Measurements from ENCODE around the gene IL12A.
A peak's percentile ranks its signal among the peaks of the same experiment; 100 is the strongest.

Gene IL12A

GRCh38 chr3:159988617-159989271 is at the start of gene IL12A:
TSS of gene IL12A (plus strand) at chr3:159988835.
- no peaks in the 10 kb centered on the region for H3K9me3 ChIP-seq (ENCODE audit: severe bottlenecking)
- H3K27ac ChIP-seq (ENCODE audit: poor library complexity, severe bottlenecking): no peak within 1 kb of the TSS
- TF ChIP-seq CTCF (IDR thresholded peaks at IDR 0.05; ENCODE audit: poor library complexity, severe bottlenecking): peak; percentile 97
- peak within 1 kb of the TSS; percentile 56 for H3K4me3 ChIP-seq (ENCODE audit: severe bottlenecking)
- no peaks in the 10 kb centered on the region for H3K36me3 ChIP-seq (ENCODE audit: low read depth)
- ATAC-seq (ENCODE audit: low read depth) (peak; percentile 89), DNase-seq (ENCODE audit: low spot score) (peak; percentile 64)
- no peaks in the 10 kb centered on the region for H3K27me3 ChIP-seq (ENCODE audit: insufficient read depth, poor library complexity, severe bottlenecking)
- no peaks in the 10 kb centered on the region for H3K4me1 ChIP-seq (ENCODE audit: insufficient read depth, poor library complexity, severe bottlenecking)

- TF ChIP-seq CTCF (IDR thresholded peaks at IDR 0.05; ENCODE audit: poor library complexity, severe bottlenecking): no peak
- Histone ChIP-seq H3K27me3 (ENCODE audit: insufficient read depth, poor library complexity, severe bottlenecking) (no peaks in the 10 kb centered on the region), H3K4me3 (ENCODE audit: severe bottlenecking) (no peak overlapping the region), H3K27ac (ENCODE audit: poor library complexity, severe bottlenecking) (peak overlapping the region; percentile 21), H3K4me1 (ENCODE audit: insufficient read depth, poor library complexity, severe bottlenecking) (peaks cover 10% of the 10 kb centered on the region), H3K36me3 (ENCODE audit: low read depth) (no peaks in the 10 kb centered on the region), H3K9me3 (ENCODE audit: severe bottlenecking) (no peaks in the 10 kb centered on the region)
- ATAC-seq (ENCODE audit: low read depth): peak; percentile 83
- no peak for DNase-seq (ENCODE audit: low spot score)
Observed at GRCh38 chr3:159941038-159942000, 47.3 kb upstream of the IL12A start.

GRCh38 chr3:159944781-159945180 is 43.9 kb upstream of the IL12A start:
- no peak overlapping the region for H3K27ac ChIP-seq (ENCODE audit: poor library complexity, severe bottlenecking)
- H3K4me3 ChIP-seq (ENCODE audit: severe bottlenecking): no peak overlapping the region
- TF ChIP-seq CTCF (IDR thresholded peaks at IDR 0.05; ENCODE audit: poor library complexity, severe bottlenecking): no peak
- H3K9me3 ChIP-seq (ENCODE audit: severe bottlenecking): no peaks in the 10 kb centered on the region
- H3K27me3 ChIP-seq (ENCODE audit: insufficient read depth, poor library complexity, severe bottlenecking): no peaks in the 10 kb centered on the region
- no peaks in the 10 kb centered on the region for H3K36me3 ChIP-seq (ENCODE audit: low read depth)
- ATAC-seq (ENCODE audit: low read depth) (no peak), DNase-seq (ENCODE audit: low spot score) (no peak)
- H3K4me1 ChIP-seq (ENCODE audit: insufficient read depth, poor library complexity, severe bottlenecking): peaks cover 8% of the 10 kb centered on the region

GRCh38 chr3:159945930-159946329 is 42.7 kb upstream of the IL12A start:
- no peak for TF ChIP-seq CTCF (IDR thresholded peaks at IDR 0.05; ENCODE audit: poor library complexity, severe bottlenecking)
- H3K4me3 ChIP-seq (ENCODE audit: severe bottlenecking): no peak overlapping the region

More at GRCh38 chr3:159945930-159946329, 42.7 kb upstream of the IL12A start:
- H3K4me1 ChIP-seq (ENCODE audit: insufficient read depth, poor library complexity, severe bottlenecking): peaks cover 8% of the 10 kb centered on the region
- no peaks in the 10 kb centered on the region for H3K9me3 ChIP-seq (ENCODE audit: severe bottlenecking)
- DNase-seq (ENCODE audit: low spot score) (no peak), ATAC-seq (ENCODE audit: low read depth) (no peak)
- H3K36me3 ChIP-seq (ENCODE audit: low read depth): no peaks in the 10 kb centered on the region
- H3K27me3 ChIP-seq (ENCODE audit: insufficient read depth, poor library complexity, severe bottlenecking): no peaks in the 10 kb centered on the region
- no peak overlapping the region for H3K27ac ChIP-seq (ENCODE audit: poor library complexity, severe bottlenecking)

Data from RWPE2 (cell line).